GM12801 (cell line): ENCODE data around the gene UBR4.

ENCODE experiments used
- CTCF ChIP-seq: IDR thresholded peaks from one replicate; pipeline ENCODE4 v1.5.1; 2011; ENCODE audit warnings: control low read depth; ENCODE audit not compliant: insufficient read length; ENCODE audit errors: extremely low read depth

Gene UBR4

DNA sequence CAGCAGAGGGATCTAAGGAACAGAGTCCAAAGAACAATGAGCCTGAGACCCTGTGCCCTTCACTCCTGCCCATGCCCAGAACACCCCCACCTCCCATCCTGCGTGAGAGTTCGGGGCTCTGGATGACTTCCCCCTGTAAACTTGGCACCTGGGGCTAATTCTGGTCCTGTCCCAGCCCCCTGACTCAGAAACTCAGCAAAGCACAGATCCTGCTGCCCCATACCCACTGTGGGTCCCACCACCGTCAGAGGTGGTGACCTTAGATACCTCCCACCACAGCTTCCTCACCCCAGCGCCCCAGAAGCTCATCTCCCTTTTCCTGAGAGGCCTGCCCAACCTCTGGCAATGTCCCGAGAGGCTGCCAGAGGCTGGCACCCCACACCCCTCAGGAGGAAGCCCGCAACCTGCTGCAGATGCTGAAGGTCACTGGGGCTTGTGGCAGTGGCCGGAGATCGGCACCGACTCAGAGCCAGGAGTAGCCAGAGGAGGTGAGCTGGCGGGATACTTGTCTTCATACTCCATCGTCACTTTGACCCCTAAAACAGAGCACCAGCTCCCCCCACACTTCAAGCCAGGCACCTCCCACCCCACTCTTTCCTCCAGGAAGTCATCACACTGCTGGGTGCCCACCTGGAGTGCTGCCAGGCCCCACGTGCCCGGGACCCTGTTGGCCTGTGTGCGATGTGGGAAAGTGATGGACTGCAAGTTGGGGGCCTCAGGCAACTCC is 142.0 kb downstream of the UBR4 start:
- no peak for TF ChIP-seq CTCF

DNA sequence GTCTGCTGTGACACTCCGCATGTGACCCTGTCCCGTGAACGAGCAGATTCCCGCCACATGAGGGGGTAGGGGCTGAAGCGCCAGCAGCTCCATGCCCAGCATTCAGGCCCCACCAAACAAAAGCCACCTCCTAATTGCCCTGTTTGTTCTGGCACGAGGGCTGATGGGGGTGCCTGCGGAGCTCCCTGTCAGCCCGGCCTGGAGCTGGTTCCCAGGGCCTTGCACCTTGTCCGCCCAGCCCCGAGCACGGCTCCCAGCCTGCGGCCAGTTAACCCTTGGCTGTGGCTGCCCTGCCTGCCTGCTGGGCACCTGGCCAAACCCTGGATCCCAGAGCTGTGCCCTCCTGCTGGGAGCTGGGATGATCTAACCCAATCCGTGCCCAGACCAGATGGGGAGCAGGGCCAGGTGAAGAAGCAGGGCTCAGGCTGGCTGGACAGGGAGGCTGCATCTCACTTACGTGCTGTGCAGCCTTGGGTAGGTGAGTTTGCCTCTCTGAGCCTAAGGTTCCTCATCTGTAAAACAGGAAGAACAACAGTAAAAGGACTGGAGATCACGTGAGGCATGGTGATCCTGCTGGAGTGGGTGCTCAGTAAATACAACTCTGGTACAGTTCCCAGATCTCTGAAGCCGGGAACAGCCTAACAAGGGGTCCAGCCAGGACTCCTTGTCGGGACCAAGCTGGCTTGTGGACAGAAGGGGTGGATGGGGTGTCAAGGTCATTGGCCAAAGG is 142.7 kb downstream of the UBR4 start:
- no peak for TF ChIP-seq CTCF

DNA sequence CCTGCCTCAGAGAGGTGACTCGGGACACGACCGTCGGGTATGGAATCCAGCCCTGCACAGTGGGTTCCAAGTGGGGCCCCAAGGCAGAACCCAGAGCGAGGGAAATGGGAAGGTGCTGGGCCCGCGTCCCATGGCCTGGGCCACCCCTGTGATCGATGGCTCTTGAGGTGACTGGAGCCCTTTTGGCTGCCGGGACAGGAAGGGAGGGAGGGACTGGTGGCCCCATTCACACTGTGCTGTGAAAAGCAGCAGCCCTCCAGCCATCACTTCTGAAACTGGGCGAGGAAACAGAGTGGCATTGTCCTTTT is 143.2 kb downstream of the UBR4 start:
- no peak for TF ChIP-seq CTCF

GRCh38 chr1:19066248-19066873 is 143.7 kb downstream of the UBR4 start:
- TF ChIP-seq CTCF: no peak

GRCh38 chr1:19065526-19066247 is 144.4 kb downstream of the UBR4 start:
- TF ChIP-seq CTCF: no peak

- TF ChIP-seq CTCF: no peak
Observed at GRCh38 chr1:19064906-19065450, 145.1 kb downstream of the UBR4 start.

GRCh38 chr1:19063122-19063521 is 146.9 kb downstream of the UBR4 start:
- TF ChIP-seq CTCF: no peak
